ENCODE results near the gene RPS3A. TPM values are rescaled to one million over a fixed set of nuclear protein-coding genes. Genes with fewer than 3 reads are reported as not detected.

The RPS3A gene
- total RNA-seq, 1 experiment from 2014 or later, result 1,751 TPM

- no peak for DNase-seq (ENCODE audit: low spot score)
- POLR2A ChIA-PET (ENCODE audit: low non-redundant PET), result no interaction called here
- H3K9me3 ChIP-seq (ENCODE audit: low read depth, low read length, poor library complexity, severe bottlenecking), result no peaks in the 10 kb centered on the region
- TF ChIP-seq, protein P1, sequence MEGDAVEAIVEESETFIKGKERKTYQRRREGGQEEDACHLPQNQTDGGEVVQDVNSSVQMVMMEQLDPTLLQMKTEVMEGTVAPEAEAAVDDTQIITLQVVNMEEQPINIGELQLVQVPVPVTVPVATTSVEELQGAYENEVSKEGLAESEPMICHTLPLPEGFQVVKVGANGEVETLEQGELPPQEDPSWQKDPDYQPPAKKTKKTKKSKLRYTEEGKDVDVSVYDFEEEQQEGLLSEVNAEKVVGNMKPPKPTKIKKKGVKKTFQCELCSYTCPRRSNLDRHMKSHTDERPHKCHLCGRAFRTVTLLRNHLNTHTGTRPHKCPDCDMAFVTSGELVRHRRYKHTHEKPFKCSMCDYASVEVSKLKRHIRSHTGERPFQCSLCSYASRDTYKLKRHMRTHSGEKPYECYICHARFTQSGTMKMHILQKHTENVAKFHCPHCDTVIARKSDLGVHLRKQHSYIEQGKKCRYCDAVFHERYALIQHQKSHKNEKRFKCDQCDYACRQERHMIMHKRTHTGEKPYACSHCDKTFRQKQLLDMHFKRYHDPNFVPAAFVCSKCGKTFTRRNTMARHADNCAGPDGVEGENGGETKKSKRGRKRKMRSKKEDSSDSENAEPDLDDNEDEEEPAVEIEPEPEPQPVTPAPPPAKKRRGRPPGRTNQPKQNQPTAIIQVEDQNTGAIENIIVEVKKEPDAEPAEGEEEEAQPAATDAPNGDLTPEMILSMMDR (conservative IDR thresholded peaks at IDR 0.05; ENCODE audit: low read depth, low read length), result no peak
- no peak for TF ChIP-seq EZH2 (IDR thresholded peaks at IDR 0.05; ENCODE audit: borderline replicate concordance, low read depth, low read length, poor library complexity, severe bottlenecking)
- H3K36me3 ChIP-seq (ENCODE audit: insufficient read depth, low read length, poor library complexity, severe bottlenecking), result peaks cover 50% of the 10 kb centered on the region
- no peak overlapping the region for H3K27ac ChIP-seq (ENCODE audit: low read depth, low read length, poor library complexity, severe bottlenecking)
- H3K4me1 ChIP-seq (ENCODE audit: insufficient read depth, low read length, poor library complexity, severe bottlenecking), result no peaks in the 10 kb centered on the region
- CTCF ChIA-PET, result no interaction called here
- intact Hi-C loops (cut with micrococcal nuclease; ENCODE audit: unreplicated experiment), result no loop called here
- no peaks in the 10 kb centered on the region for H3K27me3 ChIP-seq (replicated peaks; ENCODE audit: insufficient read depth, low read depth, low read length, poor library complexity)
- no TSS peak for BruUV-seq (replicated peaks)
- no peak overlapping the region for H3K4me3 ChIP-seq (ENCODE audit: low read depth, low read length, poor library complexity, severe bottlenecking)
Measured at GRCh38 chr4:151107063-151107462, 7.6 kb downstream of the RPS3A start.

DNA sequence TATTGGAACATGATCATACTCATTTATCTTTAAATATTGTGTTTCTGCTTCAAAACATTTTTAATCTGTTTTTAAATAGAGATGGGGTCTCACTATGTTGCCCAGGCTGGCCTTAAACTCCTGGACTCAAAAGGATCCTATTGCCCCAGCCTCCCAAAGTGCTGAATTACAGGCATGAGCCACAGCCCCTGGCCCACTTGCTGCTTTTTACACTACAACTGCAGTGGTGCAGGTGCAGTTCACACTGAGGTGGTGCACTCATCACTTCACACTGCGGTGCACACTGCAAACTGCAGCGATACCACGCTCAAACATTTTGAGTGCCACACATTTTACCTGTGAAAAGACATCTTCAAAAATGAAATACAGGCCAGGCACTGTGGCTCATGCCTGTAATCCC, 10.8 kb downstream of the RPS3A start:
- no peak overlapping the region for H3K4me3 ChIP-seq (ENCODE audit: low read depth, low read length, poor library complexity, severe bottlenecking)
- ChIA-PET POLR2A (ENCODE audit: low non-redundant PET) (no interaction called here), CTCF (no interaction called here)
- H3K27me3 ChIP-seq (replicated peaks; ENCODE audit: insufficient read depth, low read depth, low read length, poor library complexity), result no peaks in the 10 kb centered on the region
- H3K27ac ChIP-seq (ENCODE audit: low read depth, low read length, poor library complexity, severe bottlenecking), result no peak overlapping the region
- H3K36me3 ChIP-seq (ENCODE audit: insufficient read depth, low read length, poor library complexity, severe bottlenecking), result peaks cover 19% of the 10 kb centered on the region
- BruUV-seq (replicated peaks), result no TSS peak
- no peak for TF ChIP-seq EZH2 (IDR thresholded peaks at IDR 0.05; ENCODE audit: borderline replicate concordance, low read depth, low read length, poor library complexity, severe bottlenecking)
- TF ChIP-seq, protein P1 (conservative IDR thresholded peaks at IDR 0.05; ENCODE audit: low read depth, low read length), result no peak
- H3K4me1 ChIP-seq (ENCODE audit: insufficient read depth, low read length, poor library complexity, severe bottlenecking), result no peaks in the 10 kb centered on the region
- no peaks in the 10 kb centered on the region for H3K9me3 ChIP-seq (ENCODE audit: low read depth, low read length, poor library complexity, severe bottlenecking)
- no peak for DNase-seq (ENCODE audit: low spot score)
- intact Hi-C loops (cut with micrococcal nuclease; ENCODE audit: unreplicated experiment), result loop anchor here (10.0 kb wide), 1 partner anchor 1275 kb away; no protein-coding TSS in a partner anchor

DNA sequence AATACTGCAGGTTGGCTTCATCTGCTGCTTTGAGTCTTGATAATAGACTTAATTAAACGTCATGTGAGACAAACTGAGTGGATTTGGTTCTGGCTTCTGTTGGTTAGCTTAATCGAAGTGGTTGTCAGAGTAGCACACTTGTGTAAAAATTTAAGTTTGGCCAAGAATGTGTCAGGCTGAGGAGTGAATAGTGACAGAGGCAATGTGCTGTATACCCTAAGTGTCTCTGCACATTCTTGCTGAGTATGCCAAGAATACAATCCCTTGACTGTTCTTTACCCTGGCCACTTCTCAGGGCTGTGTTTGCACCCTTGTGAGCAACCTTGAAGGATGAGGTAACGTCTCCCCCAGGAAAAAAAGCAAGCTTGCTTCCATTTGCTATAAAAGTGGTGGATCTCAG, 14.9 kb downstream of the RPS3A start:
- Histone ChIP-seq H3K36me3 (ENCODE audit: insufficient read depth, low read length, poor library complexity, severe bottlenecking) (no peaks in the 10 kb centered on the region), H3K27ac (ENCODE audit: low read depth, low read length, poor library complexity, severe bottlenecking) (no peak overlapping the region), H3K4me1 (ENCODE audit: insufficient read depth, low read length, poor library complexity, severe bottlenecking) (no peaks in the 10 kb centered on the region), H3K4me3 (ENCODE audit: low read depth, low read length, poor library complexity, severe bottlenecking) (no peak overlapping the region), H3K9me3 (ENCODE audit: low read depth, low read length, poor library complexity, severe bottlenecking) (no peaks in the 10 kb centered on the region), H3K27me3 (replicated peaks; ENCODE audit: insufficient read depth, low read depth, low read length, poor library complexity) (no peaks in the 10 kb centered on the region)
- intact Hi-C loops (cut with micrococcal nuclease; ENCODE audit: unreplicated experiment), result loop anchor here (10.0 kb wide), 1 partner anchor 1270 kb away; no protein-coding TSS in a partner anchor
- BruUV-seq (replicated peaks), result no TSS peak
- no peak for DNase-seq (ENCODE audit: low spot score)
- no peak for TF ChIP-seq EZH2 (IDR thresholded peaks at IDR 0.05; ENCODE audit: borderline replicate concordance, low read depth, low read length, poor library complexity, severe bottlenecking)
- TF ChIP-seq, protein P1 (conservative IDR thresholded peaks at IDR 0.05; ENCODE audit: low read depth, low read length), result no peak
- POLR2A ChIA-PET (ENCODE audit: low non-redundant PET), result no interaction called here
- CTCF ChIA-PET, result no interaction called here
